ENCODE results near the gene TAF4B. TPM values are rescaled to one million over a fixed set of nuclear protein-coding genes. Genes with fewer than 3 reads are reported as not detected.

The TAF4B gene
- total and polyA plus RNA-seq, 4 donors: 1.6 to 5.9 (median 2.4) TPM

GRCh38 chr18:26287644-26288043 is 61.4 kb downstream of the TAF4B start:
- 87 to 91% methylated on average over 4 of the region's 4 CpGs for WGBS, 2 donors
- TF ChIP-seq, protein P1, sequence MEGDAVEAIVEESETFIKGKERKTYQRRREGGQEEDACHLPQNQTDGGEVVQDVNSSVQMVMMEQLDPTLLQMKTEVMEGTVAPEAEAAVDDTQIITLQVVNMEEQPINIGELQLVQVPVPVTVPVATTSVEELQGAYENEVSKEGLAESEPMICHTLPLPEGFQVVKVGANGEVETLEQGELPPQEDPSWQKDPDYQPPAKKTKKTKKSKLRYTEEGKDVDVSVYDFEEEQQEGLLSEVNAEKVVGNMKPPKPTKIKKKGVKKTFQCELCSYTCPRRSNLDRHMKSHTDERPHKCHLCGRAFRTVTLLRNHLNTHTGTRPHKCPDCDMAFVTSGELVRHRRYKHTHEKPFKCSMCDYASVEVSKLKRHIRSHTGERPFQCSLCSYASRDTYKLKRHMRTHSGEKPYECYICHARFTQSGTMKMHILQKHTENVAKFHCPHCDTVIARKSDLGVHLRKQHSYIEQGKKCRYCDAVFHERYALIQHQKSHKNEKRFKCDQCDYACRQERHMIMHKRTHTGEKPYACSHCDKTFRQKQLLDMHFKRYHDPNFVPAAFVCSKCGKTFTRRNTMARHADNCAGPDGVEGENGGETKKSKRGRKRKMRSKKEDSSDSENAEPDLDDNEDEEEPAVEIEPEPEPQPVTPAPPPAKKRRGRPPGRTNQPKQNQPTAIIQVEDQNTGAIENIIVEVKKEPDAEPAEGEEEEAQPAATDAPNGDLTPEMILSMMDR (IDR thresholded peaks at IDR 0.05; ENCODE audit: control extremely low read depth, extremely low read depth): no peak
- no peak for ATAC-seq (ENCODE audit: insufficient read depth, low FRiP score)

GRCh38 chr18:26290385-26290784 is 64.1 kb downstream of the TAF4B start:
- no peak overlapping the region for H3K4me3 ChIP-seq
- no peaks in the 10 kb centered on the region for H3K27me3 ChIP-seq (ENCODE audit: control insufficient read depth in 3 of 3, insufficient read depth in 3 of 3, low read length in 2 of 3)
- no peak overlapping the region for H3K27ac ChIP-seq (ENCODE audit: low read depth in 1 of 2, low read length in 1 of 2)
- H3K9me3 ChIP-seq (ENCODE audit: control insufficient read depth in 4 of 4, insufficient read depth in 3 of 4, low read length in 3 of 4): no peaks in the 10 kb centered on the region
- ATAC-seq (ENCODE audit: insufficient read depth, low FRiP score) (no peak), DNase-seq (no peak)
- 84 to 90% methylated on average over 3 of the region's 3 CpGs for WGBS, 2 donors
- no peaks in the 10 kb centered on the region for H3K4me1 ChIP-seq (ENCODE audit: control insufficient read depth in 5 of 5, insufficient read depth in 5 of 5, low read length in 5 of 5)
- TF ChIP-seq, protein P1 (IDR thresholded peaks at IDR 0.05; ENCODE audit: control extremely low read depth, extremely low read depth): no peak
- H3K36me3 ChIP-seq (ENCODE audit: control insufficient read depth in 4 of 4, insufficient read depth in 4 of 4, low read length in 4 of 4): peaks cover 0 to 5% (median 0%) of the 10 kb centered on the region in 4 donors
- H3K9ac ChIP-seq (ENCODE audit: insufficient read depth in 1 of 2, low read length in 2 of 2): no peak overlapping the region

More at GRCh38 chr18:26287644-26288043, 61.4 kb downstream of the TAF4B start:
- Histone ChIP-seq H3K9me3 (ENCODE audit: control insufficient read depth in 4 of 4, insufficient read depth in 3 of 4, low read length in 3 of 4) (no peaks in the 10 kb centered on the region), H3K4me3 (no peak overlapping the region), H3K27ac (ENCODE audit: low read depth in 1 of 2, low read length in 1 of 2) (no peak overlapping the region), H3K4me1 (ENCODE audit: control insufficient read depth in 5 of 5, insufficient read depth in 5 of 5, low read length in 5 of 5) (no peaks in the 10 kb centered on the region), H3K27me3 (ENCODE audit: control insufficient read depth in 3 of 3, insufficient read depth in 3 of 3, low read length in 2 of 3) (no peaks in the 10 kb centered on the region), H3K9ac (ENCODE audit: insufficient read depth in 1 of 2, low read length in 2 of 2) (no peak overlapping the region), H3K36me3 (ENCODE audit: control insufficient read depth in 4 of 4, insufficient read depth in 4 of 4, low read length in 4 of 4) (peaks cover 0 to 5% (median 0%) of the 10 kb centered on the region in 4 donors)
- no peak for DNase-seq

DNA sequence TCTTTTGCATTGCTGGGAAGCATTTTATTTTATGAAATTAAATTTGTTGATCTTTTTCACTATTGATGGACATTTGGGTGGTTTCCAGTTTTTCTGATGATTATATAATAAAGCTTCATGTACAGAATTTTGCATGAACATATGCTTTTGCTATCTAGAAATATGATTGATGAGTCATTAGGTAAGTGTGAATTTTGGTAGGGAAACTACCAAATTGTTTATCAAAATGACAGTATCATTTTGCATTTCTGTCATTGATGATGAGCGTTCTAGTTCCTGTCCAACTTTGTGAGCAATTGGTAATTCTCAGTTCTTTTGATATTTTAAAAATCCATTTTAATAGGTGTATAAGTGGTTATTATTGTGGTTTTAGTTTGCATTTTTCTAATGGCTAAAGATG is 67.7 kb downstream of the TAF4B start:
- H3K27me3 ChIP-seq (ENCODE audit: control insufficient read depth in 3 of 3, insufficient read depth in 3 of 3, low read length in 2 of 3): no peaks in the 10 kb centered on the region
- TF ChIP-seq, protein P1 (IDR thresholded peaks at IDR 0.05; ENCODE audit: control extremely low read depth, extremely low read depth): no peak
- no peaks in the 10 kb centered on the region for H3K9me3 ChIP-seq (ENCODE audit: control insufficient read depth in 4 of 4, insufficient read depth in 3 of 4, low read length in 3 of 4)
- DNase-seq (no peak), ATAC-seq (ENCODE audit: insufficient read depth, low FRiP score) (no peak)
- no peak overlapping the region for H3K4me3 ChIP-seq
- no peaks in the 10 kb centered on the region for H3K36me3 ChIP-seq (ENCODE audit: control insufficient read depth in 4 of 4, insufficient read depth in 4 of 4, low read length in 4 of 4)
- no peak overlapping the region for H3K27ac ChIP-seq (ENCODE audit: low read depth in 1 of 2, low read length in 1 of 2)
- no peak overlapping the region for H3K9ac ChIP-seq (ENCODE audit: insufficient read depth in 1 of 2, low read length in 2 of 2)
- no peaks in the 10 kb centered on the region for H3K4me1 ChIP-seq (ENCODE audit: control insufficient read depth in 5 of 5, insufficient read depth in 5 of 5, low read length in 5 of 5)
- WGBS, 2 donors: 94% methylated on average over 1 of the region's 1 CpG

- TF ChIP-seq, protein P1 (IDR thresholded peaks at IDR 0.05; ENCODE audit: control extremely low read depth, extremely low read depth): no peak
- no peaks in the 10 kb centered on the region for H3K27me3 ChIP-seq (ENCODE audit: control insufficient read depth in 3 of 3, insufficient read depth in 3 of 3, low read length in 2 of 3)
- no peak overlapping the region for H3K4me3 ChIP-seq
- no peak overlapping the region for H3K9ac ChIP-seq (ENCODE audit: insufficient read depth in 1 of 2, low read length in 2 of 2)
- ATAC-seq (ENCODE audit: insufficient read depth, low FRiP score) (no peak), DNase-seq (no peak)
- no peaks in the 10 kb centered on the region for H3K36me3 ChIP-seq (ENCODE audit: control insufficient read depth in 4 of 4, insufficient read depth in 4 of 4, low read length in 4 of 4)
- H3K9me3 ChIP-seq (ENCODE audit: control insufficient read depth in 4 of 4, insufficient read depth in 3 of 4, low read length in 3 of 4): no peaks in the 10 kb centered on the region
- H3K4me1 ChIP-seq (ENCODE audit: control insufficient read depth in 5 of 5, insufficient read depth in 5 of 5, low read length in 5 of 5): no peaks in the 10 kb centered on the region
- WGBS, 2 donors: 96% methylated on average over 8 of the region's 8 CpGs
- H3K27ac ChIP-seq (ENCODE audit: low read depth in 1 of 2, low read length in 1 of 2): no peak overlapping the region
Measured at GRCh38 chr18:26298107-26298506, 71.9 kb downstream of the TAF4B start.
